Measurements from ENCODE around the gene ZGPAT. TPM values are rescaled to one million over a fixed set of nuclear protein-coding genes. Genes with fewer than 3 reads are reported as not detected.

Gene ZGPAT
- total and polyA plus RNA-seq, 2 of the 13 experiments (the other 11 are each of a cell fraction or from before 2014, with no cell fraction given), result 23.0 to 41.9 TPM

DNA sequence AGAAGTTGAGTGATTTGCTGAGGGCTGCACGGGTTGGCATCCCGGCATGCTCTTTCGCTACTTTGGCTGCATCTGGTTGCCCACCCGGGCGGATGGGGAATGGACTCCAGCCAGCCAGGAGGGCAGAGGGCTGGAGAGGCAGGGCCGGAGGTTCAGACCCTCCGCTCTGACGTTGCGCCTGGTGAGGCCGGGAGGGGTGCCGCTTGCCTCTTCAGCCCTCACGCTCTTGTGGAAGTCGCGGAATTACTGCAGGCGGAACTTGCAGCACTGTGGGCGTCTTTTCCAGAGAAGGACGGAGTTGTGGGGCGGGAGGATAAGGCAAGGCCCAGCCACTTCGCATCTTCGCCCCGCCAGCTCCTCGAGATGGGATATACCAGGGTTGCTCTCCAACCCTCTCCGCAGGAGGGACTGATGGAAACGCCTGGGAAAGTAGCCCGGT is 49.1 kb upstream of the ZGPAT start (continued):
- TF ChIP-seq HNF1B (CRISPR knock-in tag; IDR thresholded peaks at IDR 0.05), result no peak
- no peak for TF ChIP-seq ZFP1 (CRISPR knock-in tag; IDR thresholded peaks at IDR 0.05)
- TF ChIP-seq NFYB (CRISPR knock-in tag; IDR thresholded peaks at IDR 0.05), result no peak
- no peak; the same call in 1 of the 2 replicates for TF ChIP-seq CAMTA2 (CRISPR knock-in tag; IDR thresholded peaks at IDR 0.05; ENCODE audit: borderline replicate concordance)
- no peak for TF ChIP-seq CREB1 (IDR thresholded peaks at IDR 0.05)
- TF ChIP-seq CREB1 (CRISPR knock-in tag; IDR thresholded peaks at IDR 0.05), result no peak
- no peak for TF ChIP-seq ZC3H4 (CRISPR knock-in tag; IDR thresholded peaks at IDR 0.05; ENCODE audit: borderline replicate concordance)
- no peak for TF ChIP-seq ZKSCAN1 (IDR thresholded peaks at IDR 0.05; ENCODE audit: low read length)
- no peak; the same call in 1 of the 2 replicates for TF ChIP-seq AKAP8 (CRISPR knock-in tag; IDR thresholded peaks at IDR 0.05)
- TF ChIP-seq, protein P1, sequence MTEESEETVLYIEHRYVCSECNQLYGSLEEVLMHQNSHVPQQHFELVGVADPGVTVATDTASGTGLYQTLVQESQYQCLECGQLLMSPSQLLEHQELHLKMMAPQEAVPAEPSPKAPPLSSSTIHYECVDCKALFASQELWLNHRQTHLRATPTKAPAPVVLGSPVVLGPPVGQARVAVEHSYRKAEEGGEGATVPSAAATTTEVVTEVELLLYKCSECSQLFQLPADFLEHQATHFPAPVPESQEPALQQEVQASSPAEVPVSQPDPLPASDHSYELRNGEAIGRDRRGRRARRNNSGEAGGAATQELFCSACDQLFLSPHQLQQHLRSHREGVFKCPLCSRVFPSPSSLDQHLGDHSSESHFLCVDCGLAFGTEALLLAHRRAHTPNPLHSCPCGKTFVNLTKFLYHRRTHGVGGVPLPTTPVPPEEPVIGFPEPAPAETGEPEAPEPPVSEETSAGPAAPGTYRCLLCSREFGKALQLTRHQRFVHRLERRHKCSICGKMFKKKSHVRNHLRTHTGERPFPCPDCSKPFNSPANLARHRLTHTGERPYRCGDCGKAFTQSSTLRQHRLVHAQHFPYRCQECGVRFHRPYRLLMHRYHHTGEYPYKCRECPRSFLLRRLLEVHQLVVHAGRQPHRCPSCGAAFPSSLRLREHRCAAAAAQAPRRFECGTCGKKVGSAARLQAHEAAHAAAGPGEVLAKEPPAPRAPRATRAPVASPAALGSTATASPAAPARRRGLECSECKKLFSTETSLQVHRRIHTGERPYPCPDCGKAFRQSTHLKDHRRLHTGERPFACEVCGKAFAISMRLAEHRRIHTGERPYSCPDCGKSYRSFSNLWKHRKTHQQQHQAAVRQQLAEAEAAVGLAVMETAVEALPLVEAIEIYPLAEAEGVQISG (CRISPR knock-in tag; IDR thresholded peaks at IDR 0.05), result no peak
- 0 out of 2 replicates have a peak, but pooled peaks have one; percentile 1 for TF ChIP-seq SP4 (CRISPR knock-in tag; IDR thresholded peaks at IDR 0.05)
- 0 out of 2 replicates have a peak, but pooled peaks have one; percentile 65 for TF ChIP-seq NFE2L1 (CRISPR knock-in tag; IDR thresholded peaks at IDR 0.05; ENCODE audit: borderline replicate concordance)
- no peak for TF ChIP-seq ZFP36L2 (CRISPR knock-in tag; IDR thresholded peaks at IDR 0.05)
- TF ChIP-seq TOPORS (CRISPR knock-in tag; IDR thresholded peaks at IDR 0.05), result no peak
- TF ChIP-seq CBX1 (IDR thresholded peaks at IDR 0.05; ENCODE audit: low read depth), result no peak
- no peak for TF ChIP-seq ZNF549 (CRISPR knock-in tag; IDR thresholded peaks at IDR 0.05)
- TF ChIP-seq HBP1 (CRISPR knock-in tag; IDR thresholded peaks at IDR 0.05; ENCODE audit: low read depth), result no peak; the same call in 1 of the 2 replicates
